K562 (cell line): ENCODE results near the gene PPP1R3C. TPM values are rescaled to one million over a fixed set of nuclear protein-coding genes. Genes with fewer than 3 reads are reported as not detected.
A peak's percentile ranks its signal among the peaks of the same experiment; 100 is the strongest.

Experiments used
- AFF1 ChIP-seq, 2 experiments: fragments of 450-650 bp; IDR thresholded peaks; 2 replicates each; pipeline ENCODE4 v1.6.1; 2018; ENCODE audit warnings: mild to moderate bottlenecking in 2 of 2, low read depth in 1 of 2; ENCODE audit not compliant: partially characterized antibody in 2 of 2
- CEBPG ChIP-seq, 3 experiments: fragments of 200-800 bp in 1 of 3; sonication (Bioruptor generic) in 1 of 3; sonication (generic) in 1 of 3; formaldehyde crosslinking in 1 of 3; IDR thresholded peaks in 2 of 3; conservative IDR thresholded peaks in 1 of 3; 2 replicates each; pipeline versions ENCODE4 v1.6.1 to v1.8.0; 2016 to 2022; ENCODE audit warnings: missing compliant biosample characterization in 2 of 3, missing genetic modification characterization in 2 of 3, mild to moderate bottlenecking in 1 of 3, missing genetic modification reagents in 1 of 3
- FOXK1 ChIP-seq: sonication (generic); formaldehyde crosslinking; IDR thresholded peaks from 2 replicates; pipeline ENCODE4 v1.8.0; 2022; ENCODE audit warnings: missing genetic modification reagents, mild to moderate bottlenecking, borderline replicate concordance
- GTF3C2 ChIP-seq: IDR thresholded peaks from 3 replicates; pipeline ENCODE4 v1.6.1; 2011; ENCODE audit warnings: borderline replicate concordance, mild to moderate bottlenecking, moderate library complexity; ENCODE audit not compliant: insufficient read length; ENCODE audit errors: extremely low read depth
- HINFP ChIP-seq: fragments of 450-650 bp; conservative IDR thresholded peaks from 2 replicates; pipeline ENCODE4 v1.6.1; 2016; ENCODE audit warnings: missing genetic modification characterization, low read depth, mild to moderate bottlenecking, control low read depth, missing compliant biosample characterization
- HNRNPH1 ChIP-seq: fragments of 200-400 bp; formaldehyde crosslinking; optimal IDR thresholded peaks from 2 replicates; pipeline ENCODE3; 2017; ENCODE audit warnings: low read depth, mild to moderate bottlenecking, low read length, moderate library complexity
- IRF9 ChIP-seq: fragments of 450-650 bp; IDR thresholded peaks from 2 replicates; pipeline ENCODE4 v1.6.1; 2016; ENCODE audit warnings: missing biosample characterization, missing genetic modification characterization
- NR2C2 ChIP-seq, 2 experiments: fragments of 200-800 bp in 1 of 2; sonication (Bioruptor generic) in 1 of 2; sonication (generic) in 1 of 2; formaldehyde crosslinking in 1 of 2; IDR thresholded peaks; 2 replicates each; pipeline versions ENCODE4 v1.6.1 to v1.8.0; 2016 to 2022; ENCODE audit warnings: mild to moderate bottlenecking in 1 of 2, missing compliant biosample characterization in 1 of 2, missing genetic modification characterization in 1 of 2, missing genetic modification reagents in 1 of 2
- PBX2 ChIP-seq, 2 experiments: IDR thresholded peaks in 1 of 2; conservative IDR thresholded peaks in 1 of 2; 2 replicates each; pipeline ENCODE4 v1.6.1; 2016; ENCODE audit warnings: low read depth in 2 of 2, mild to moderate bottlenecking in 1 of 2, missing compliant biosample characterization in 1 of 2, missing genetic modification characterization in 1 of 2, moderate library complexity in 1 of 2
- RFX1 ChIP-seq: fragments of 450-650 bp; IDR thresholded peaks from 2 replicates; pipeline ENCODE4 v1.6.1; 2016; ENCODE audit warnings: mild to moderate bottlenecking, moderate library complexity
- ZNF12 ChIP-seq: sonication (generic); formaldehyde crosslinking; IDR thresholded peaks from 2 replicates; pipeline ENCODE4 v1.4.0; 2020; ENCODE audit warnings: mild to moderate bottlenecking, missing genetic modification reagents
- polyA plus RNA-seq, 8 experiments: library from polyadenylated mRNA; depleted of rRNA in 4 of 8; stranded (reverse) in 5 of 8; unstranded in 3 of 8; fragments of >200 nt; fragmentation: Nextera tagmentation in 2 of 8; fragmentation: Illumina TruSeq in 1 of 8; extraction: Ambion mirVana in 2 of 8; extraction: Trizol in 1 of 8; gene quantifications; 2 replicates each; pipeline versions ENCODE4 v1.2.1 to v1.2.3, GENCODE V29; 2011 to 2014; ENCODE audit warnings: inconsistent platforms in 1 of 8, missing spikeins in 1 of 8
- total RNA-seq, 7 experiments: library from RNA; depleted of rRNA in 6 of 7; stranded (reverse); fragments of >200 nt in 6 of 7; fragmentation: Illumina TruSeq in 2 of 7; extraction: Trizol in 2 of 7; gene quantifications; 2 replicates each; pipeline versions ENCODE4 v1.2.1 to v1.2.3, GENCODE V29; 2011 to 2021; ENCODE audit warnings: low replicate concordance in 1 of 7

The PPP1R3C gene
- total and polyA plus RNA-seq, 9 of the 15 experiments (the other 6 are each of a cell fraction or from before 2014, with no cell fraction given): 0.06 to 0.24 (median 0.12) TPM; not detected in 3

DNA sequence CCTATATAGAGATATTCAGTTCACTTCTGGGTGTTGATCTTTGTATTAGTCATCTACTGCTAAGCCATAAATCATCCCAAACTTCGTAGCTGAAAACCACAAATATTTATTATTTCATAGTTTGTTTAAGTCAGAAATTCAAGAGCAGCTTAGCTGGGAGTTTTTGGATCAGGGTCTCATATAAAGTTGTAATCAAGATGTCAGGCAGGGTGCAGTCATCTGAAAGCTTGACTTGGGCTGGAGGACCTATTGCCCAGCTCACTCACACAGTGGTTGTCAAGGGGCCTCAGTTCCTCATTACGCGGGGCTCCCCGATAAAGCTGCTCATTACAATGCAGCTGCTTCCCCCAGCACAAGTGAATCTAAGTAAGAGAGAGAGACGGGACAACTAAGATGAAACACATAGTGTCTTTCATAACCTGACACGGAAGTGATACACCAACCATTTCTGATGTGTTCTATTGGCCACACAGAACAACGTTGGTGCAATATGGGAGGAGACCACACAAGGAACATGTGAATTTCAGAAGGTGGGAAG is 15.7 kb downstream of the PPP1R3C start (continued):
- TF ChIP-seq GTF3C2: no peak
- TF ChIP-seq AFF1 (IDR thresholded peaks at IDR 0.05; ENCODE audit: low read depth in 1 of 2, partially characterized antibody in 2 of 2): peak in 1 of 2 experiments; percentile 30
- TF ChIP-seq NR2C2 (CRISPR knock-in tag; IDR thresholded peaks at IDR 0.05): peak; percentile 85; the same call in 1 of the 2 replicates
- peak; percentile 76 for TF ChIP-seq NR2C2 (tag; IDR thresholded peaks at IDR 0.05)
- TF ChIP-seq HNRNPH1: no peak
- no peak for TF ChIP-seq HINFP (tag)
- no peak for TF ChIP-seq RFX1
- no peak for TF ChIP-seq FOXK1
- no peak for TF ChIP-seq PBX2 (CRISPR knock-in tag; IDR thresholded peaks at IDR 0.05; ENCODE audit: low read depth)
- TF ChIP-seq PBX2 (tag; conservative IDR thresholded peaks at IDR 0.05; ENCODE audit: low read depth): peak; percentile 70
- no peak for TF ChIP-seq ZNF12 (CRISPR knock-in tag)
- TF ChIP-seq IRF9 (tag): no peak
- peak; percentile 12; the same call in 1 of the 2 replicates for TF ChIP-seq CEBPG (CRISPR knock-in tag; IDR thresholded peaks at IDR 0.05)
- 0 out of 4 replicates have a peak, but pooled peaks of 1 of the 2 experiments have one; percentile 31 for TF ChIP-seq CEBPG (tag; conservative IDR thresholded peaks at IDR 0.05 in 1 of 2, IDR thresholded peaks at IDR 0.05 in 1 of 2)
